ENCODE data around the gene C16orf82. TPM values are rescaled to one million over a fixed set of nuclear protein-coding genes. Genes with fewer than 3 reads are reported as not detected.

Gene C16orf82
- total and polyA plus RNA-seq, 2 of the 8 experiments (the other 6 are each of a cell fraction or from before 2014, with no cell fraction given), result not detected

GRCh38 chr16:27083861-27084261, 17.1 kb downstream of the C16orf82 start (continued):
- TF ChIP-seq CHD7 (IDR thresholded peaks at IDR 0.05; ENCODE audit: insufficient replicate concordance, low read length), result no peak
- peak; percentile 78 for TF ChIP-seq SP2 (IDR thresholded peaks at IDR 0.05; ENCODE audit: low read length)
- no peak for TF ChIP-seq CBX5 (IDR thresholded peaks at IDR 0.05; ENCODE audit: low read depth, low read length)
- peak; percentile 97 for TF ChIP-seq SP1 (IDR thresholded peaks at IDR 0.05; ENCODE audit: low read depth, low read length)
- no peak for TF ChIP-seq KDM4A (IDR thresholded peaks at IDR 0.05; ENCODE audit: low read depth, low read length, severe bottlenecking)
- no peak for TF ChIP-seq KDM1A (IDR thresholded peaks at IDR 0.05; ENCODE audit: borderline replicate concordance, low read length)
